Measurements from ENCODE around the gene SLC23A3.

SLC23A3 gene

GRCh38 chr2:219155054-219155644 lies 14.7 kb downstream of the SLC23A3 start:
- no peak overlapping the region for H3K4me3 Mint-ChIP-seq
- DNase-seq (ENCODE audit: low spot score in 2 of 2): peak in 1 of 2 donors; percentile 29
- ATAC-seq: peak; percentile 41
- H3K4me1 Mint-ChIP-seq: peaks cover 5% of the 10 kb centered on the region
- peaks cover 59% of the 10 kb centered on the region for H3K36me3 Mint-ChIP-seq
- no peak overlapping the region for H3K27ac Mint-ChIP-seq
- no peaks in the 10 kb centered on the region for H3K9me3 Mint-ChIP-seq

GRCh38 chr2:219149667-219150066 lies 20.2 kb downstream of the SLC23A3 start:
- ATAC-seq: no peak
- no peak overlapping the region for H3K27ac Mint-ChIP-seq
- no peaks in the 10 kb centered on the region for H3K9me3 Mint-ChIP-seq
- H3K4me3 Mint-ChIP-seq: no peak overlapping the region
- peaks cover 90% of the 10 kb centered on the region for H3K36me3 Mint-ChIP-seq
- H3K4me1 Mint-ChIP-seq: no peaks in the 10 kb centered on the region
- no peak for DNase-seq (ENCODE audit: low spot score in 2 of 2)

GRCh38 chr2:219142329-219142728 lies 27.5 kb downstream of the SLC23A3 start:
- no peak overlapping the region for H3K4me3 Mint-ChIP-seq
- H3K27ac Mint-ChIP-seq: no peak overlapping the region
- DNase-seq (ENCODE audit: low spot score in 2 of 2): no peak
- ATAC-seq: no peak
- H3K9me3 Mint-ChIP-seq: no peaks in the 10 kb centered on the region
- H3K4me1 Mint-ChIP-seq: no peaks in the 10 kb centered on the region
- H3K36me3 Mint-ChIP-seq: peaks cover 91% of the 10 kb centered on the region

GRCh38 chr2:219140722-219141121 lies 29.1 kb downstream of the SLC23A3 start:
- H3K9me3 Mint-ChIP-seq: no peaks in the 10 kb centered on the region
- peak overlapping the region; percentile 9 for H3K27ac Mint-ChIP-seq
- H3K4me1 Mint-ChIP-seq: no peaks in the 10 kb centered on the region
- ATAC-seq: no peak
- no peak overlapping the region for H3K4me3 Mint-ChIP-seq
- DNase-seq (ENCODE audit: low spot score in 2 of 2): no peak
- peaks cover 88% of the 10 kb centered on the region for H3K36me3 Mint-ChIP-seq

GRCh38 chr2:219133976-219134375 lies 35.9 kb downstream of the SLC23A3 start:
- DNase-seq (ENCODE audit: low spot score in 2 of 2) (no peak), ATAC-seq (no peak)
- Mint-ChIP-seq H3K4me3 (no peak overlapping the region), H3K4me1 (peaks cover 11% of the 10 kb centered on the region), H3K9me3 (no peaks in the 10 kb centered on the region), H3K27ac (no peak overlapping the region), H3K36me3 (peaks cover 26% of the 10 kb centered on the region)

- no peak overlapping the region for H3K4me3 Mint-ChIP-seq
- no peaks in the 10 kb centered on the region for H3K9me3 Mint-ChIP-seq
- peaks cover 8% of the 10 kb centered on the region for H3K36me3 Mint-ChIP-seq
- peaks cover 17% of the 10 kb centered on the region for H3K4me1 Mint-ChIP-seq
- H3K27ac Mint-ChIP-seq: no peak overlapping the region
- ATAC-seq (no peak), DNase-seq (ENCODE audit: low spot score in 2 of 2) (no peak)
Observed at GRCh38 chr2:219131744-219132143, 38.1 kb downstream of the SLC23A3 start.

- Mint-ChIP-seq H3K4me3 (no peak overlapping the region), H3K27ac (no peak overlapping the region), H3K36me3 (peaks cover 4% of the 10 kb centered on the region), H3K4me1 (peaks cover 22% of the 10 kb centered on the region), H3K9me3 (no peaks in the 10 kb centered on the region)
- DNase-seq (ENCODE audit: low spot score in 2 of 2) (no peak), ATAC-seq (no peak)
Observed at GRCh38 chr2:219131327-219131726, 38.5 kb downstream of the SLC23A3 start.

GRCh38 chr2:219129589-219129988 lies 40.2 kb downstream of the SLC23A3 start:
- ATAC-seq (no peak), DNase-seq (ENCODE audit: low spot score in 2 of 2) (no peak)
- Mint-ChIP-seq H3K4me3 (no peak overlapping the region), H3K27ac (no peak overlapping the region), H3K9me3 (no peaks in the 10 kb centered on the region), H3K4me1 (peaks cover 33% of the 10 kb centered on the region), H3K36me3 (peaks cover 6% of the 10 kb centered on the region)

GRCh38 chr2:219128396-219128795 lies 41.4 kb downstream of the SLC23A3 start:
- Mint-ChIP-seq H3K9me3 (no peaks in the 10 kb centered on the region), H3K27ac (no peak overlapping the region), H3K4me1 (peaks cover 35% of the 10 kb centered on the region), H3K36me3 (peaks cover 12% of the 10 kb centered on the region), H3K4me3 (no peak overlapping the region)
- ATAC-seq (no peak), DNase-seq (ENCODE audit: low spot score in 2 of 2) (no peak)

- Mint-ChIP-seq H3K4me1 (peaks cover 32% of the 10 kb centered on the region), H3K36me3 (peaks cover 12% of the 10 kb centered on the region), H3K27ac (no peak overlapping the region), H3K4me3 (no peak overlapping the region), H3K9me3 (no peaks in the 10 kb centered on the region)
- ATAC-seq (no peak), DNase-seq (ENCODE audit: low spot score in 2 of 2) (no peak)
Observed at GRCh38 chr2:219127037-219127635, 42.7 kb downstream of the SLC23A3 start.

GRCh38 chr2:219126555-219126954 lies 43.3 kb downstream of the SLC23A3 start:
- no peak overlapping the region for H3K27ac Mint-ChIP-seq
- peaks cover 32% of the 10 kb centered on the region for H3K4me1 Mint-ChIP-seq
- DNase-seq (ENCODE audit: low spot score in 2 of 2) (no peak), ATAC-seq (no peak)
- peaks cover 12% of the 10 kb centered on the region for H3K36me3 Mint-ChIP-seq
- no peaks in the 10 kb centered on the region for H3K9me3 Mint-ChIP-seq
- H3K4me3 Mint-ChIP-seq: no peak overlapping the region

GRCh38 chr2:219125886-219126270 lies 44.0 kb downstream of the SLC23A3 start:
- Mint-ChIP-seq H3K27ac (no peak overlapping the region), H3K36me3 (peaks cover 12% of the 10 kb centered on the region), H3K4me3 (no peak overlapping the region), H3K4me1 (peaks cover 32% of the 10 kb centered on the region), H3K9me3 (no peaks in the 10 kb centered on the region)
- ATAC-seq (no peak), DNase-seq (ENCODE audit: low spot score in 2 of 2) (no peak)

- H3K27ac Mint-ChIP-seq: peak overlapping the region; percentile 53
- H3K9me3 Mint-ChIP-seq: no peaks in the 10 kb centered on the region
- no peak overlapping the region for H3K4me3 Mint-ChIP-seq
- H3K36me3 Mint-ChIP-seq: peaks cover 12% of the 10 kb centered on the region
- ATAC-seq (peak; percentile 60), DNase-seq (ENCODE audit: low spot score in 2 of 2) (no peak)
- H3K4me1 Mint-ChIP-seq: peaks cover 32% of the 10 kb centered on the region
Observed at GRCh38 chr2:219125225-219125885, 44.5 kb downstream of the SLC23A3 start.

GRCh38 chr2:219124381-219125110 lies 45.3 kb downstream of the SLC23A3 start:
- DNase-seq (ENCODE audit: low spot score in 2 of 2) (peak; percentile 6 to 53), ATAC-seq (peak; percentile 84)
- Mint-ChIP-seq H3K27ac (peak overlapping the region; percentile 53), H3K36me3 (peaks cover 12% of the 10 kb centered on the region), H3K4me1 (peaks cover 32% of the 10 kb centered on the region), H3K9me3 (no peaks in the 10 kb centered on the region), H3K4me3 (no peak overlapping the region)

GRCh38 chr2:219123356-219124135 lies 46.3 kb downstream of the SLC23A3 start:
- DNase-seq (ENCODE audit: low spot score in 2 of 2): no peak
- no peaks in the 10 kb centered on the region for H3K9me3 Mint-ChIP-seq
- H3K36me3 Mint-ChIP-seq: peaks cover 12% of the 10 kb centered on the region
- no peak overlapping the region for H3K4me3 Mint-ChIP-seq
- no peak for ATAC-seq
- peak overlapping the region; percentile 4 for H3K27ac Mint-ChIP-seq
- peaks cover 27% of the 10 kb centered on the region for H3K4me1 Mint-ChIP-seq

All from stimulated activated effector memory CD8-positive, alpha-beta T cell treated with anti-CD3 and anti-CD28 coated beads, Interleukin-12 subunit alpha, Interleukin-12 subunit beta, amount 100 ng/mL, for 72 hours (primary cell).